K562 (cell line): Measurements from ENCODE around the gene DTYMK. TPM values are rescaled to one million over a fixed set of nuclear protein-coding genes. Genes with fewer than 3 reads are reported as not detected.

Experiments
- ATAC-seq: fragments of 200-7000 bp; cut with Tn5 transposase; 3 replicates; pipeline ENCODE4 v1.9.1; 2020; ENCODE audit warnings: moderate library complexity
- BruUV-seq: library from RNA; stranded (reverse); fragments of 400-500 nt; replicated peaks from 2 replicates; lab custom pipeline; 2021; lab: Mats Ljungman, UMichigan
- CTCF ChIA-PET: fragments of 300-600 bp; formaldehyde crosslinking; extraction: SDS; loops from one replicate; lab custom pipeline; 2021; ENCODE audit warnings: low intra/inter-chr PET ratio; lab: Yijun Ruan, JAX
- POLR2A ChIA-PET: fragments of 300-600, 350-650 bp; sonication (Branson Sonifier 250); formaldehyde crosslinking; extraction: SDS; loops from one replicate; lab custom pipeline; 2021; ENCODE audit warnings: antibody characterized with exemption, inconsistent platforms; lab: Yijun Ruan, JAX
- DNase-seq, 4 experiments: peaks; one replicate each; pipeline versions ENCODE4 v3.0.0 to v3.0.0-alpha.2; 2011 to 2018; ENCODE audit warnings: low spot score in 3 of 4, mixed read lengths in 3 of 4; ENCODE audit errors: extremely low read depth in 1 of 4
- FAIRE-seq: peaks from 2 replicates; lab custom pipeline; 2011; peaks lifted over from hg19 to GRCh38; lab: Jason Lieb, UNC
- H2AFZ ChIP-seq: 2 replicates; pipeline ENCODE4 v1.6.0; 2011; ENCODE audit warnings: low read depth, low read length, control low read depth, inconsistent platforms
- H3K27ac ChIP-seq: fragments of 200-600 bp; 3 replicates; pipeline ENCODE4 v1.8.0; 2011; ENCODE audit warnings: low read depth, mild to moderate bottlenecking, control low read depth, inconsistent platforms, low read length, moderate library complexity, mixed read lengths; ENCODE audit errors: extremely low read depth
- H3K27me3 ChIP-seq, 2 experiments: fragments of 300-600 bp in 1 of 2; 2 replicates in 1 of 2; 3 replicates in 1 of 2; pipeline versions ENCODE4 v1.6.0 to v1.8.0; 2011; ENCODE audit warnings: inconsistent platforms in 2 of 2, low read length in 2 of 2, mild to moderate bottlenecking in 1 of 2, mixed read lengths in 1 of 2, moderate library complexity in 1 of 2; ENCODE audit not compliant: control insufficient read depth in 2 of 2, insufficient read depth in 2 of 2
- H3K36me3 ChIP-seq: fragments of 300-600 bp; 3 replicates; pipeline ENCODE4 v1.8.0; 2011; ENCODE audit warnings: mild to moderate bottlenecking, low read length, inconsistent platforms; ENCODE audit not compliant: control insufficient read depth, insufficient read depth
- H3K4me1 ChIP-seq, 2 experiments: fragments of 200-600 bp in 1 of 2; replicated peaks in 1 of 2; 2 replicates in 1 of 2; 3 replicates in 1 of 2; pipeline versions ENCODE4 v1.5.1 to v1.8.0; 2011; ENCODE audit warnings: inconsistent platforms in 2 of 2, low read length in 2 of 2, mild to moderate bottlenecking in 1 of 2, mixed read lengths in 1 of 2, moderate library complexity in 1 of 2; ENCODE audit not compliant: control insufficient read depth in 2 of 2, insufficient read depth in 2 of 2
- H3K4me2 ChIP-seq: 2 replicates; pipeline ENCODE4 v1.6.1; 2011; ENCODE audit warnings: low read length, control low read depth, inconsistent platforms, mixed read lengths; ENCODE audit not compliant: insufficient read depth
- H3K4me3 ChIP-seq: fragments of 200-600 bp; sonication (generic), shearing (Covaris generic); 2 replicates; pipeline ENCODE4 v1.5.1; 2016; ENCODE audit warnings: control low read depth, inconsistent platforms
- H3K79me2 ChIP-seq: fragments of 200-600 bp; 3 replicates; pipeline ENCODE4 v1.8.0; 2011; ENCODE audit warnings: low read length, inconsistent platforms; ENCODE audit not compliant: control insufficient read depth, insufficient read depth
- H3K9ac ChIP-seq, 2 experiments: 2 replicates each; pipeline versions ENCODE4 v1.6.0 to v1.6.1; 2011; ENCODE audit warnings: low read depth in 2 of 2, low read length in 2 of 2, control low read depth in 1 of 2, inconsistent platforms in 1 of 2, mild to moderate bottlenecking in 1 of 2, mixed read lengths in 1 of 2; ENCODE audit not compliant: insufficient read depth in 1 of 2
- H3K9me1 ChIP-seq: one replicate; pipeline ENCODE4 v1.6.0; 2011; ENCODE audit warnings: inconsistent platforms, mild to moderate bottlenecking, low read length, moderate library complexity; ENCODE audit not compliant: control insufficient read depth, insufficient read depth
- H3K9me3 ChIP-seq: replicated peaks from 2 replicates; pipeline ENCODE4 v1.5.1; 2011; ENCODE audit warnings: low read depth, low read length, inconsistent platforms; ENCODE audit not compliant: control insufficient read depth, insufficient read depth
- H4K20me1 ChIP-seq: replicated peaks from 2 replicates; pipeline ENCODE4 v1.6.1; 2011; ENCODE audit warnings: low read length, inconsistent platforms, mixed read lengths; ENCODE audit not compliant: control insufficient read depth, insufficient read depth
- CBX3 ChIP-seq, 2 experiments: IDR thresholded peaks; 1 replicate in 1 of 2; 2 replicates in 1 of 2; pipeline ENCODE4 v1.6.1; 2012; ENCODE audit warnings: inconsistent platforms in 2 of 2, low read length in 2 of 2, borderline replicate concordance in 1 of 2, control low read depth in 1 of 2
- CTCF ChIP-seq, 3 experiments: IDR thresholded peaks in 2 of 3; conservative IDR thresholded peaks in 1 of 3; 2 replicates each; pipeline ENCODE4 v1.5.1; 2011 to 2012; ENCODE audit warnings: low read length in 3 of 3, mild to moderate bottlenecking in 3 of 3, control low read depth in 2 of 3, improper control_type of control experiment in 1 of 3, inconsistent platforms in 1 of 3, low read depth in 1 of 3, mixed read lengths in 1 of 3, moderate library complexity in 1 of 3; ENCODE audit not compliant: insufficient read depth in 2 of 3
- DDX20 ChIP-seq: fragments of 450-650 bp; IDR thresholded peaks from 2 replicates; pipeline ENCODE4 v1.6.1; 2016; ENCODE audit warnings: missing genetic modification characterization, low read depth, mild to moderate bottlenecking, missing compliant biosample characterization, moderate library complexity
- DPF2 ChIP-seq: fragments of 450-650 bp; IDR thresholded peaks from 2 replicates; pipeline ENCODE4 v1.6.1; 2016
- E2F5 ChIP-seq: sonication (generic); formaldehyde crosslinking; IDR thresholded peaks from 2 replicates; pipeline ENCODE4 v1.8.0; 2022; ENCODE audit warnings: mild to moderate bottlenecking, missing genetic modification reagents
- ELF1 ChIP-seq: fragments of 200-800 bp; sonication (Bioruptor generic); IDR thresholded peaks from 2 replicates; pipeline ENCODE4 v1.6.1; 2016; ENCODE audit warnings: missing genetic modification characterization, missing compliant biosample characterization
- KDM1A ChIP-seq, 2 experiments: fragments of 450-650 bp; IDR thresholded peaks; 2 replicates each; pipeline ENCODE4 v1.6.1; 2016; ENCODE audit warnings: mild to moderate bottlenecking in 2 of 2
- MCM7 ChIP-seq, 2 experiments: fragments of 450-650 bp; IDR thresholded peaks; 2 replicates each; pipeline ENCODE4 v1.6.1; 2016 to 2018
- MECOM ChIP-seq: fragments of 250-450 bp; sonication (Bioruptor Pico); IDR thresholded peaks from 2 replicates; pipeline ENCODE4 v1.8.0; 2022; ENCODE audit warnings: inconsistent platforms
- POLR2G ChIP-seq: fragments of 200-400 bp; formaldehyde crosslinking; IDR thresholded peaks from 2 replicates; pipeline ENCODE4 v1.6.1; 2017; ENCODE audit warnings: low read depth, mild to moderate bottlenecking, antibody characterized with exemption, low read length, moderate library complexity
- RBFOX2 ChIP-seq: fragments of 200-400 bp; formaldehyde crosslinking; IDR thresholded peaks from 2 replicates; pipeline ENCODE4 v1.6.1; 2017; ENCODE audit warnings: low read depth, mild to moderate bottlenecking, low read length, moderate library complexity
- RFX7 ChIP-seq: fragments of 250-450 bp; sonication (Bioruptor Pico); IDR thresholded peaks from 2 replicates; pipeline ENCODE4 v1.5.1; 2021; ENCODE audit warnings: mild to moderate bottlenecking
- SNRNP70 ChIP-seq: fragments of 200-400 bp; formaldehyde crosslinking; optimal IDR thresholded peaks from 2 replicates; pipeline ENCODE3; 2017; ENCODE audit warnings: low read depth, low read length
- TARDBP ChIP-seq: fragments of 450-650 bp; IDR thresholded peaks from 2 replicates; pipeline ENCODE4 v1.6.1; 2016
- TFAM ChIP-seq: fragments of 250-450 bp; sonication (Bioruptor Pico); conservative IDR thresholded peaks from 2 replicates; pipeline ENCODE4 v1.5.0; 2021; ENCODE audit warnings: mild to moderate bottlenecking, moderate library complexity
- TRIM25 ChIP-seq: fragments of 450-650 bp; IDR thresholded peaks from 2 replicates; pipeline ENCODE4 v1.7.0; 2016; ENCODE audit warnings: borderline replicate concordance
- ZBTB1 ChIP-seq: sonication (generic); formaldehyde crosslinking; IDR thresholded peaks from 2 replicates; pipeline ENCODE4 v1.8.1; 2023; ENCODE audit warnings: missing genetic modification reagents, low read depth, mild to moderate bottlenecking, borderline replicate concordance
- ZBTB34 ChIP-seq: fragments of 250-450 bp; sonication (Bioruptor Pico); IDR thresholded peaks from 2 replicates; pipeline ENCODE4 v1.8.0; 2021; ENCODE audit warnings: mild to moderate bottlenecking, moderate library complexity
- ZNF57 ChIP-seq: fragments of 450-650 bp; formaldehyde crosslinking; IDR thresholded peaks from 2 replicates; pipeline ENCODE4 v1.4.0; 2020; ENCODE audit warnings: mild to moderate bottlenecking, moderate library complexity
- WGBS: fragments of 100-300 bp; shearing (Covaris generic); methylation state at CpG from one replicate; pipeline ENCODE4 v1.1.6; 2016; ENCODE audit warnings: low coverage, mixed read lengths; ENCODE audit not compliant: insufficient coverage; ENCODE audit errors: missing lambda C conversion rate; 5-methylcytosine and 5-hydroxymethylcytosine counted together
- in situ Hi-C: fragments of 300-500 bp; cut with MboI; formaldehyde crosslinking; loops from 4 replicates; pipeline ENCODE4 v1.15.0; 2018; ENCODE audit warnings: inconsistent platforms, mixed read lengths
- intact Hi-C: fragments of 100-400 bp; cut with micrococcal nuclease; formaldehyde crosslinking; loops from 2 replicates; pipeline ENCODE4 v1.14.2; 2022
- polyA plus RNA-seq, 8 experiments: library from polyadenylated mRNA; depleted of rRNA in 4 of 8; stranded (reverse) in 5 of 8; unstranded in 3 of 8; fragments of >200 nt; fragmentation: Nextera tagmentation in 2 of 8; fragmentation: Illumina TruSeq in 1 of 8; extraction: Ambion mirVana in 2 of 8; extraction: Trizol in 1 of 8; gene quantifications; 2 replicates each; pipeline versions ENCODE4 v1.2.1 to v1.2.3, GENCODE V29; 2011 to 2014; ENCODE audit warnings: inconsistent platforms in 1 of 8, missing spikeins in 1 of 8
- total RNA-seq, 7 experiments: library from RNA; depleted of rRNA in 6 of 7; stranded (reverse); fragments of >200 nt in 6 of 7; fragmentation: Illumina TruSeq in 2 of 7; extraction: Trizol in 2 of 7; gene quantifications; 2 replicates each; pipeline versions ENCODE4 v1.2.1 to v1.2.3, GENCODE V29; 2011 to 2021; ENCODE audit warnings: low replicate concordance in 1 of 7

DTYMK gene
- total and polyA plus RNA-seq, 9 of the 15 experiments (the other 6 are each of a cell fraction or from before 2014, with no cell fraction given): 8.2 to 85.0 (median 47.9) TPM

- H3K4me2 ChIP-seq: no peak overlapping the region
- no peaks in the 10 kb centered on the region for H3K27me3 ChIP-seq
- H3K27ac ChIP-seq: no peak overlapping the region
- H3K4me1 ChIP-seq: peaks cover 0 to 5% of the 10 kb centered on the region in 2 experiments; a peak in 2 of 5 replicates
- H3K4me3 ChIP-seq: no peak overlapping the region
- peaks cover 57% of the 10 kb centered on the region; the same call in 2 of the 3 replicates for H3K36me3 ChIP-seq
- H3K9me1 ChIP-seq: no peaks in the 10 kb centered on the region
- no peaks in the 10 kb centered on the region; the same call in 1 of the 2 replicates for H4K20me1 ChIP-seq
- WGBS: 95% methylated on average over 7 of the region's 17 CpGs
- ATAC-seq (peak; percentile 59), DNase-seq (no peak), FAIRE-seq (no peak)
- H3K79me2 ChIP-seq: no peaks in the 10 kb centered on the region
- 0 out of 4 replicates have a peak overlapping the region, but pooled peaks of 1 of the 2 experiments have one; percentile 26 for H3K9ac ChIP-seq
- H2AFZ ChIP-seq: no peak overlapping the region
- POLR2A ChIA-PET: interaction anchor here (1.6 to 1.7 kb wide), 2 partner anchors 8 to 12 kb away, joined by 5 to 6 read pairs; no protein-coding TSS in a partner anchor
- in situ Hi-C loops: no loop called here
- intact Hi-C loops: no loop called here
- no TSS peak for BruUV-seq
- CTCF ChIA-PET: no interaction called here
- no peaks in the 10 kb centered on the region for H3K9me3 ChIP-seq
- no peak for TF ChIP-seq DPF2
- no peak for TF ChIP-seq TRIM25
- no peak for TF ChIP-seq MCM7 (IDR thresholded peaks at IDR 0.05)
- 0 out of 2 replicates have a peak, but pooled peaks have one; percentile 9 for TF ChIP-seq RBFOX2
- no peak for TF ChIP-seq TFAM (CRISPR knock-in tag)
- no peak for TF ChIP-seq KDM1A (IDR thresholded peaks at IDR 0.05)
- no peak for TF ChIP-seq ELF1 (tag)
- TF ChIP-seq TARDBP: no peak
- no peak for TF ChIP-seq MECOM (CRISPR knock-in tag)
- TF ChIP-seq POLR2G: peak; percentile 60
- TF ChIP-seq DDX20 (tag): no peak
- no peak for TF ChIP-seq RFX7
- TF ChIP-seq ZBTB34: no peak
- no peak for TF ChIP-seq SNRNP70
- TF ChIP-seq ZBTB1 (CRISPR knock-in tag): no peak
- TF ChIP-seq CBX3 (IDR thresholded peaks at IDR 0.05; ENCODE audit: borderline replicate concordance in 1 of 2, low read length in 2 of 2): no peak
- no peak for TF ChIP-seq ZNF57
- TF ChIP-seq CTCF (IDR thresholded peaks at IDR 0.05 in 2 of 3, conservative IDR thresholded peaks at IDR 0.05 in 1 of 3; ENCODE audit: insufficient read depth in 2 of 3, low read depth in 1 of 3, low read length in 3 of 3): 0 out of 6 replicates have a peak, but pooled peaks of 1 of the 3 experiments have one; percentile 13
- TF ChIP-seq E2F5 (CRISPR knock-in tag): no peak
Measured at GRCh38 chr2:241675885-241676284, 10.7 kb downstream of the DTYMK start.
